Pancreas (tissue), 10 donors: ENCODE measurements around the gene IER5. TPM values are rescaled to one million over a fixed set of nuclear protein-coding genes. Genes with fewer than 3 reads are reported as not detected.

ENCODE experiments used
- ATAC-seq, 4 donors: fragments of 200-7000 bp; cut with Tn5 transposase; one replicate each; pipeline versions ENCODE4 v1.8.0 to v1.9.1; 2020; ENCODE audit warnings: mild to moderate bottlenecking in 4 of 4, moderate library complexity in 4 of 4
- DNase-seq, 6 donors: peaks; one replicate each; pipeline ENCODE4 v3.0.0-alpha.2; 2020
- FAIRE-seq: peaks from 2 replicates; lab custom pipeline; 2012; peaks lifted over from hg19 to GRCh38; lab: Jason Lieb, UNC
- H3K27ac ChIP-seq, 4 donors: fragments of 200-600 bp; sonication (generic); 1 replicate in 3 of 4; 2 replicates in 1 of 4; pipeline versions ENCODE4 v1.5.0 to v1.8.0; 2020
- H3K27me3 ChIP-seq, 4 donors: fragments of 200-600 bp; one replicate each; pipeline ENCODE4 v1.8.0; 2021
- H3K36me3 ChIP-seq, 3 donors: fragments of 200-600 bp; sonication (generic) in 1 of 3; one replicate each; pipeline versions ENCODE4 v1.5.0 to v1.8.0; 2020 to 2021
- H3K4me1 ChIP-seq, 3 donors: fragments of 200-600 bp; one replicate each; pipeline ENCODE4 v1.8.0; 2021
- H3K4me3 ChIP-seq, 4 donors: fragments of 200-600 bp; sonication (generic) in 2 of 4; one replicate each; pipeline versions ENCODE4 v1.5.0 to v1.8.0; 2020 to 2021
- H3K9me3 ChIP-seq, 4 donors: fragments of 200-600 bp; one replicate each; pipeline ENCODE4 v1.8.0; 2021
- WGBS, 2 donors: extraction: QIAGEN DNeasy Blood & Tissue Kit; methylation state at CpG; one replicate each; pipeline ENCODE4 v1.1.7; 2013; 5-methylcytosine and 5-hydroxymethylcytosine counted together
- intact Hi-C, 3 donors: fragments of 100-400 bp; cut with DNase I; formaldehyde crosslinking; loops; one replicate each; pipeline versions ENCODE4 v1.11.1 to v1.14.2; 2022
- polyA plus RNA-seq, 2 donors: library from polyadenylated mRNA; stranded (reverse); fragments of 200-250 nt; gene quantifications; one replicate each; pipeline ENCODE4 v1.2.3, GENCODE V29; 2013
- total RNA-seq, 6 donors: library from RNA; stranded (reverse); fragmentation: NEBNext Ultra II Directional in 4 of 6; extraction: Animal tissue kit (Norgen Biotek cat#: 25700) in 4 of 6; gene quantifications; one replicate each; pipeline versions ENCODE4 v1.2.1 to v1.2.4, GENCODE V29; 2021 to 2023
- TF ChIP-seq, protein P1 (sequence below), 4 donors: fragments of 200-600 bp; sonication (generic) in 3 of 4; IDR thresholded peaks; one replicate each; pipeline versions ENCODE4 v1.5.0 to v1.8.0; 2021; ENCODE audit warnings: antibody characterized with exemption in 4 of 4
- donor health status: healthy with polysubstance abuse.
- donor health status: DM: no; HTN: no; CAD: no; lungs with moderate emphysema.
- donor health status: DM: no; HTN: no; CAD: no.
- donor health status: control.
- donor health status: control.
- donor health status: Bipolar disorder and iron deficiency.
- donor health status: DM: yes; HTN: yes; CAD: no.
- donor health status: DM: no; HTN: no; CAD: no.
- donor health status: DM: no; HTN: no; CAD: no.
- donor health status: DM: yes; HTN: yes; CAD: no.

Gene IER5
- total and polyA plus RNA-seq, 8 donors = 2.3 to 6.8 (median 3.3) TPM

DNA sequence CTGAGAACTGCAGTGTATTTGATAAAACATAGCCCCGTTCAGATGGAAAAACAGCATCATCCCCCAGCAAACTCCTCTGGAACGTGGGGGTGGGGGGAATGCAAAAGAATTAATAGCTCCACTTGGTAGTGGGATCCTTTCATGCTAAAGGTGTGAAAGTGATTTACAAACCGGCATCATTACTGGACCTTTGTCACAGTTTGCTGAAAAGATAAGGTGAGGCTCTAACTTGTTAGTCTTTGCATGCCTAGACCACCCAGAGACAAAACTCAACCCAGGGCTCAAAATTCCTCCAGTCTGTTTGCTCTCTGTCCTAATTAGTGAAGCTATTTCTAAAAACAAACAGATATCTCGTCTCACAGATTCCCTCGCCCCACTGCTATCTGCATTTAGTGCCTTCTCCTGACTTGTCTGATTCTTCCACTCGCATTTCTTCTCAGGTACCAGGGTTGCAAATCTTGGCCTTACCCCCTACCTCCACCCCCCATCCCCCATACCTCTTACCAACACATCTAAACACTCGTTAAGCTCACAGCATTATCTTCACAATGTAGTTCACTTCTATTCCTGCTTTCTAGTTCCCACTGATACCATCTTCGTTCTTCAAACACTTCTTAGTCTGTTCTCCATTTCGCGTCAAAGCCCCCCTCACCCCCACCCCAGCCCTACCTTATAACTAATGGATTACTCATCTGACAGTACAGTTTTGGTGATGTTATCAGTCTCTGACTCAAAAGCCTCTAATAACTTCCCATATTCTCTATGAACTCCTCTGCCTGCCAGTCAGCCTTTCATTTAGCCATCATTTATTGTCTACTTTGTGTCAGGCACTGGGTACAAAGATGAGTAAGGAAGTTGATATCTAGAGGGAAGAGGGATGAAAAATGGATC lies 11.8 kb downstream of the IER5 start:
- H3K4me3 ChIP-seq = no peak overlapping the region
- TF ChIP-seq, protein P1, sequence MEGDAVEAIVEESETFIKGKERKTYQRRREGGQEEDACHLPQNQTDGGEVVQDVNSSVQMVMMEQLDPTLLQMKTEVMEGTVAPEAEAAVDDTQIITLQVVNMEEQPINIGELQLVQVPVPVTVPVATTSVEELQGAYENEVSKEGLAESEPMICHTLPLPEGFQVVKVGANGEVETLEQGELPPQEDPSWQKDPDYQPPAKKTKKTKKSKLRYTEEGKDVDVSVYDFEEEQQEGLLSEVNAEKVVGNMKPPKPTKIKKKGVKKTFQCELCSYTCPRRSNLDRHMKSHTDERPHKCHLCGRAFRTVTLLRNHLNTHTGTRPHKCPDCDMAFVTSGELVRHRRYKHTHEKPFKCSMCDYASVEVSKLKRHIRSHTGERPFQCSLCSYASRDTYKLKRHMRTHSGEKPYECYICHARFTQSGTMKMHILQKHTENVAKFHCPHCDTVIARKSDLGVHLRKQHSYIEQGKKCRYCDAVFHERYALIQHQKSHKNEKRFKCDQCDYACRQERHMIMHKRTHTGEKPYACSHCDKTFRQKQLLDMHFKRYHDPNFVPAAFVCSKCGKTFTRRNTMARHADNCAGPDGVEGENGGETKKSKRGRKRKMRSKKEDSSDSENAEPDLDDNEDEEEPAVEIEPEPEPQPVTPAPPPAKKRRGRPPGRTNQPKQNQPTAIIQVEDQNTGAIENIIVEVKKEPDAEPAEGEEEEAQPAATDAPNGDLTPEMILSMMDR (IDR thresholded peaks at IDR 0.05) = no peak
- H3K4me1 ChIP-seq = peaks cover 0 to 6% (median 6%) of the 10 kb centered on the region in 3 donors
- H3K9me3 ChIP-seq = no peaks in the 10 kb centered on the region
- DNase-seq = no peak
- H3K27ac ChIP-seq = no peak overlapping the region
- ATAC-seq = no peak
- WGBS, 2 donors = 40 to 45% methylated on average over 10 of the region's 10 CpGs
- FAIRE-seq = no peak
- H3K27me3 ChIP-seq = no peaks in the 10 kb centered on the region
- H3K36me3 ChIP-seq = no peaks in the 10 kb centered on the region
- intact Hi-C loops = no loop called here

DNA sequence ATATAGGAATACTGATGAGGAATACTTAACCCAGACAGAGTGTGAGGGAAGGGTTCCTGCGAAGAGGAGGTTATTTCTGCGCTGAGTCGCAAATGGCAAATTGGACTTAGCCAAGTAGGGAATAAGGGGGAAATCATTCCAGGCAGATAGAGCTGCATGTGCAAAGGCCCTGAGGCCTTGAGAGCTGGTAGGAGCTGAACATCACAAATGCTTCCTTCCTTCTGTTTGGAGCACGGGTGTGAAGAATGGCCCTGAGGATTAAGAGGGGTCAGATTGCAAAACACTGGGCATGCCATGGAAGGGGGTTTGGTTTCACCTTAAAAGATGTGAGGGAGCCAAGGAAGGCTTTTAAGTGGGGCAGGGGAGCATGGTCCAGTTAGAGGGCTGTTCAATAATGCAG lies 12.4 kb downstream of the IER5 start:
- intact Hi-C loops = no loop called here
- 90 to 91% methylated on average over 4 of the region's 4 CpGs for WGBS, 2 donors
- Histone ChIP-seq H3K27me3 (no peaks in the 10 kb centered on the region), H3K27ac (no peak overlapping the region), H3K36me3 (no peaks in the 10 kb centered on the region), H3K4me3 (no peak overlapping the region), H3K4me1 (peaks cover 3 to 6% (median 6%) of the 10 kb centered on the region in 3 donors), H3K9me3 (no peaks in the 10 kb centered on the region)
- DNase-seq (no peak), ATAC-seq (no peak), FAIRE-seq (no peak)
- TF ChIP-seq, protein P1 (IDR thresholded peaks at IDR 0.05) = no peak

DNA sequence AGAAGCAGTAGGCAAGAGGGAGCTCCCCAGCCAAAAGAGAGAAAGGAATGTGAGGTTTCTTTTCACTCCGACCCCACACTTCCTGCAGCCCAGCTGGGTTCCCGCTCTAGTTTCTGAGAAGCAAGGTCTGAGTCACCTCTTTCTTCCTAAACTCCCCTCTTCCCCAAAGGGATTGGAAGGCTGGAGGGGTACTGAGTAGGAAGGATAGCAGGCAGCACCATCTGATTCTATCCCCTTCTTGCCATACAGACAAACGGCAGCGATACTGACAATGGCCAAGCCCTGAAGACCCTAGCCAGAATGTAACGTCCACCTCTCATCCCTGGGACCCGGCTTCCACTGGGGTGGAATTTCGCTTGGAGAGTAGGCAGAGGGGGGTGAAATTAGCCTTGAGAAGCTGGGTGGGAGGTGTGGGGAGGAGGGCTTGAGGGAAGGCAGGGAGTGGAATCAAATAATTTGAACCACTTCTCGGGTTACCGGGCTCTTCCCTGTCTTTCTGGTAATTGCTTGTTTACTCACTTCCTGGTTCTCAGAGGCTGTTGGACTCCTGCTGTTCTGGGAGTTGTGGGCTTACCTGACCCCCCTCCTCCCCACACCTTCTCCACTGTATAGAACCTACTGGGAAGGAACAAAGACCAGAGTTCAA lies 13.2 kb downstream of the IER5 start:
- FAIRE-seq = no peak

DNA sequence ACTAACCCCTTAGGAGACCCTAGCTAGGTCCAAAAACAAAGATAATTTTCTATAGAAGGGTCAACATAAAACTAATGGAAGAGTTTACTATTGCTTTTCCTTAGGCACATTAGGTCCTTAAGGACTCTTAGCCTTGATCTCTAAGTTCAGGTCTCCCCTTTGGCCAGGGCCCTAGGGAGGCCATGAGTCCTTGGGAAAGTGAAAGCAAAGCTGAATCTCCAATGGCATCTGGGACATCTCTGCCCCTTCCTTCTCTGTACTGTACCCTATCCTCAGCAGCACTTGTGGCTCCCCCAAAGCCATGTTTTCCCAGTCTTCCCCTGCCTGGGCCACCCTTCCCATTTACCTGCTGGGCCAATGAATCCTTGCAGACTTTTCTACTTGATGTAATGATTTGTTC lies 14.3 kb downstream of the IER5 start:
- TF ChIP-seq, protein P1 (IDR thresholded peaks at IDR 0.05) = no peak
- H3K27ac ChIP-seq = no peak overlapping the region
- FAIRE-seq (no peak), ATAC-seq (no peak), DNase-seq (no peak)
- no peaks in the 10 kb centered on the region for H3K27me3 ChIP-seq
- intact Hi-C loops = no loop called here
- H3K9me3 ChIP-seq = no peaks in the 10 kb centered on the region
- peaks cover 12 to 14% (median 14%) of the 10 kb centered on the region in 3 donors for H3K4me1 ChIP-seq
- H3K36me3 ChIP-seq = no peaks in the 10 kb centered on the region
- no peak overlapping the region for H3K4me3 ChIP-seq

More for the DNA sequence above, 13.2 kb downstream of the IER5 start:
- intact Hi-C loops = no loop called here
- H3K4me1 ChIP-seq = peaks cover 6 to 7% (median 6%) of the 10 kb centered on the region in 3 donors
- DNase-seq (no peak), ATAC-seq (no peak)
- no peaks in the 10 kb centered on the region for H3K27me3 ChIP-seq
- H3K36me3 ChIP-seq = no peaks in the 10 kb centered on the region
- H3K27ac ChIP-seq = no peak overlapping the region
- TF ChIP-seq, protein P1 (IDR thresholded peaks at IDR 0.05) = no peak
- 55% methylated on average over 9 of the region's 9 CpGs for WGBS, 2 donors
- H3K9me3 ChIP-seq = no peaks in the 10 kb centered on the region
- no peak overlapping the region for H3K4me3 ChIP-seq
